GM19455 (cell line): ENCODE results near the gene ANO9.
"Not testable (repeated sequence)": the region's sequence is repeated elsewhere in the genome, so short reads cannot be mapped to it uniquely, and the experiment has no call there.

Experiments
- ATAC-seq: cut with Tn5 transposase; IDR thresholded peaks from one replicate; pipeline ENCODE4 v1.9.1; 2021; ENCODE audit not compliant: unreplicated experiment

Gene ANO9

DNA sequence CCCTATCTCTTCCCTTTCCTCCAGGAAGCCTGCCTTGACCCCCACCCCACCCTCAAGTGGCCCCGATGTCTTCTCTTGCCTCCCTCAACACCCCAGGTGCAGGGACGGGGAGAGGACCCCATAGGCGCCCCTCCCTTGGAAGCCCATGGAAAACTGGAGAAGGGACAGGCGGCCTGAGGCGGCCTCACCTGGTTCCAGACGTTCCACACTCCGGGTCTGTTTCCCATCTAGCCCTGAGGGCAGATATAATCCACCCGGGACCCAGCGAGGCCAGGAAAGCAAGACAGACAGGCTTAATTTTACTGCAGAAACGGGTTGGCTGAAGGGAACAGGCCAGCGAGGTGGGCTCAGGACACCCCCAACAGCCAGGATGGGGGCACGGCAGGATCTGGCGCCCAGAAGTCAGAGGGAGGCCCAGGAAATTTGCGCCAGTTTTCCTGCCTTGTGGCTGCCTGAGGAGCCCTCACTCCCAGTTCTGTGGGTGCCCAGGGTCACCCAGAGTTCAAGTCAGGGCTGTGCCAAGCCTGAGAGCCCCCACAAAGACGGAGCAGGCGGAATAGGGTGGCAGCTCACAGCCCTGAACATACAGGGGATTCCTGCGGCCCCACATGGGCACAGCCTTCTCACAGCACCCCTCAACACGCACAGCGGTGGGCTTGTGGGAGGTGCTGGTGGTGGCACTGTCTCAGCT, 24.0 kb downstream of the ANO9 start:
- no peak for ATAC-seq

- no peak for ATAC-seq
These were observed 24.8 kb downstream of the ANO9 start for GRCh38 chr11:416757-417621.

- no peak for ATAC-seq
These were observed 25.6 kb downstream of the ANO9 start for GRCh38 chr11:416051-416756.

DNA sequence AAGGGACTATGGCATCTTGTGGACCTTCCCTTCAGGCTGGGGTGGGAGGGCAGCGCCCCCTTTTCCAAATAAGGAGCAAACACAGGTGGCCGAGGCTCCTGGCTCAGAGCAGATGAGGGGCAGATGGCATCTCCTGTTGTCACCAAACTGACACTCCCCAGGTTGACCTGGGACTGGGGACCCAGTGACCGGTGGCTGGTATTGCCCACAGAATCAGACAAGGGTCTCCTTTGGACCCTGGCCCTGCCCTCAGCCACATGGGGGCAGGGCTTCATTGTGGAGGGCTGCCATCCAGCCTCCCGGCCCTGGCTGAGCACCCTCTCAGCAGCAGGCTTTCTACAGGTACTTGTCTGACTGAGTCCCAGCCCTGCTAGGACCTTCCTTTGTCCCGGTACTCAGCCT, 26.2 kb downstream of the ANO9 start:
- ATAC-seq, result no peak

DNA sequence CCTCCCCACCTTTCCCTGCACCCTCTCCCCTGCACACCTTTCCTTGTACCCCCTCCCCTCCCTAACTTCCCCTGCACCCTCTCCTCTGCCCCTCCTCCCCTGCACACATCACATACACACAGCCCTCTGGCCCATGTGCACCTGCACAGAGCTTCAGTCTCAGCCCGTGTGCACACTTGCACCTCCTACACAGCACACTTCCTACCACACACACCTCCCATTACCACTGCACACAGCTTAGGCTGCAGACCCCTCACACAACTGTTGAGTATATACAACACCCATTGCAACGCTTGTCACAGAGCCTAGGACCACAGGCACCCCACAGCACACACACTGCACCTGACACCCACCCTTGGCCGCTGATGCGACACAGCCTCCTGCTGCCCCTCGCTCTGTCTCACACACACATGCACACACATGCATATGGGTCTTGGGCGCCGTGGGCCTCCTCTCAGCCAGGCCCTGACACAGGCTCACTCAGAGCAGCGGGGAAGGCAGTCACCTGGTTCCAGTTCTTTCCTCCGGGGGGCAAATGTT, 27.4 kb downstream of the ANO9 start:
- ATAC-seq, result no peak

DNA sequence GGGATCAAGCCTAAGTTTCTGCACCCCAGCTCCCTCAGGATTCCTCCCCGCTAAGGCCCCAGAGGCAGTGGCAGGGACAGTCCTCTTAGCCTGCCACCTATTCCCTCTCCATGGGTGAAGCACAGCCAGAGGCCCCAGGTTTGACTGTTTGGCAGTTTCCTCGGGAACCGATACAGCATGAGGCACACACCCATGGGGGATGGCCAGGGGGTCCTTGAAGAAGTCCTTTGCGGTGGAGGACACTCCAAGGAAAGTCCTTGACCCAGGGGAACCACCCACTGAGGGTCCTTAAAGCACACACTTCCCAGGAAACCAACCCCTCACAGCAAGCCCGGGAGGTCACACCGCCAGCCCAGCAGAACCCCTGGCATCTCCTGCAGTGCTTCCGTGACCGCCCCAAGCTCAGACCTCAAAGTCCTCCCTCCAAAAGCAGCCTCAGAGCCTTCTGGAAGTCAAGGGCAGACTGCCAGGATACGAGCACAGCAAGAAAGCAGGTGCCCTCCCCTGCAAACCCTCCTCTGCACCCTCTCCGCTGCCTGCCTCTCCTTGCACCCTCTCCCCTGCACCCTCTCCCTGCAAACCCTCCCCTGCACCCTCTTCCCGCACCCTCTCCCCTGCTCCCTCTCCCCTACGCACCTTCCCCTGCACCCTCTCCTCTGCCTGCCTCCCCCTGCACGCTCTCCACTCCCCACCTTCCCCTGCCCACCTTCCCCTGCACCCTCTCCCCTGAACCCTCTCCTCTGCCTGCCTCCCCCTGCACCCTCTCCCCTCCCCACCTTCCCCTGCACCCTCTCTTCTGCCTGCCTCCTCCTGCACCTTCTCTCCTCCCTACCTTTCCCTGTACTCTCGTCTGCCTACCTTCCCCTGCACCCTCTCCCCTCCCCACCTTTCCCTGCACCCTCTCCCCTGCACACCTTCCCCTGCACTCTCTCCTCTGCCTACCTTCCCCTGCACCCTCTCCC, 28.4 kb downstream of the ANO9 start:
- ATAC-seq, result no peak

GRCh38 chr11:412641-413119, 29.1 kb downstream of the ANO9 start:
- ATAC-seq, result no peak

GRCh38 chr11:411520-411919, 30.3 kb downstream of the ANO9 start:
- not testable (repeated sequence) for ATAC-seq

- not testable (repeated sequence) for ATAC-seq
These were observed 31.1 kb downstream of the ANO9 start for GRCh38 chr11:410711-411110.

GRCh38 chr11:409600-410483, 32.0 kb downstream of the ANO9 start:
- ATAC-seq, result no peak

GRCh38 chr11:409008-409599, 32.7 kb downstream of the ANO9 start:
- ATAC-seq, result no peak

- ATAC-seq, result no peak
These were observed 33.4 kb downstream of the ANO9 start for GRCh38 chr11:408154-409007.

DNA sequence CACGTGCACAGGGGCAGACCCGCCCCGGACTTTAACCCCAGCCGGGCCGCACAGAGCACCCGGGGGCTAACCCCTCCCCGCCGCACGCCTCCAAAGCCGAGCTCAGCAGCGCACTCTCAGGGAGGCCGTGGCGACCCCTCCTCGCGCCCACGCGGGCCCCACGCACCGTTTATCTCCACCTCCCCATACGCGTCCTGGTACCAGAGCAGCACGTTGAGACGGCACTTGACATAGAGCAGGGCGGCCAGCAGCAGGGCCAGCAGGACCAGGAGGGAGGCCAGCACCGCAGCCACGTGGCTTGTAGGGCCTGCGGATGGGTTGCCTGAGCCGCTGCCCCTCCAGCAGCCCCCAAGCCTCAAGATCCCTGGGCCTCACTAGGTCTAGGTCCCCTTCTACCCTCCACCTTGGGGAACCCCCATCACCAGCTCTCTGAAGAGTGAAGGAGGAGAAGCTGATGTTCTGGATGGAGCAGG, 34.1 kb downstream of the ANO9 start:
- no peak for ATAC-seq

DNA sequence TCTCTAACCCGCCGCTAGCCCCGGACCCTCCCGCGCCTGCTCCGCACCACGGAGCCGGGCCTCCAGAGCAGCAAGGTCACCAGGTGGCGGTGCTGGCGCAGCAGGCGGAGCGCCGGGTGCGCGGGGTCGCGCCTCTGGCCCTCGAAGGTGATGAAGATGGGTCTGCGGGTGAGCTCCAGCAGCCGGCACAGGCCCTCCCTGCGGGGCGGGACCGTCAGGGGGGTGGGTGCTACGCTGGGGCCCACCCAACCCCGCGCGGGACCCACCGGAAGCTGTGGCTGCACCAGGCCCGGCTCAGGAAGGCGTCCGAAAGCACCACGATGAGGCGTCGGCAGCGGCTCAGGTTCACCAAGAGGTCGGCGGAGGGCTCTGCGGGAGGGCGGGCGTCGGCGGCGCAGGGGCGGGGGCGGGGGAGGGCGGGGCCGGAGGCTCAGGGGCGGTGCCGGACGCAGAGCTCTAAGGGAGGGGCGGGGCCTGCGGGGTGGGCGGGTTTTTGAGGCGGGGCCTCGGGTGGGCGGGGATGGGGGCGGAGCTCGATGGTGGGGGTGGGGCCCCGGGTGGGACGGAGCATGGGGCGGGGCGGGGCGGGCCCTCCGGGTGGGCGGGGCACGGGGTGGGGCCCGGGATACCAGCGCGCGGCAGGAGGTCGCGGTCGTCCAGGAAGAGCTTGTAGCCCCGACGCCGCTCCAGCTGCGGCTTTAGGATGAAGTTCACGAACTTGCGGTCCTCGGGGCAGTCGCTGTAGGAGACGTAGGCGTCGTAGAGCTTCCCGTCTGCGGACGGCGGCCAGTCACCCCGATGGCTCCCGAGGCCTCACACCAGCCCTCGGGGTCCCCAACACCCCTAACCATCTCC, 34.8 kb downstream of the ANO9 start:
- peak; percentile 67 for ATAC-seq

DNA sequence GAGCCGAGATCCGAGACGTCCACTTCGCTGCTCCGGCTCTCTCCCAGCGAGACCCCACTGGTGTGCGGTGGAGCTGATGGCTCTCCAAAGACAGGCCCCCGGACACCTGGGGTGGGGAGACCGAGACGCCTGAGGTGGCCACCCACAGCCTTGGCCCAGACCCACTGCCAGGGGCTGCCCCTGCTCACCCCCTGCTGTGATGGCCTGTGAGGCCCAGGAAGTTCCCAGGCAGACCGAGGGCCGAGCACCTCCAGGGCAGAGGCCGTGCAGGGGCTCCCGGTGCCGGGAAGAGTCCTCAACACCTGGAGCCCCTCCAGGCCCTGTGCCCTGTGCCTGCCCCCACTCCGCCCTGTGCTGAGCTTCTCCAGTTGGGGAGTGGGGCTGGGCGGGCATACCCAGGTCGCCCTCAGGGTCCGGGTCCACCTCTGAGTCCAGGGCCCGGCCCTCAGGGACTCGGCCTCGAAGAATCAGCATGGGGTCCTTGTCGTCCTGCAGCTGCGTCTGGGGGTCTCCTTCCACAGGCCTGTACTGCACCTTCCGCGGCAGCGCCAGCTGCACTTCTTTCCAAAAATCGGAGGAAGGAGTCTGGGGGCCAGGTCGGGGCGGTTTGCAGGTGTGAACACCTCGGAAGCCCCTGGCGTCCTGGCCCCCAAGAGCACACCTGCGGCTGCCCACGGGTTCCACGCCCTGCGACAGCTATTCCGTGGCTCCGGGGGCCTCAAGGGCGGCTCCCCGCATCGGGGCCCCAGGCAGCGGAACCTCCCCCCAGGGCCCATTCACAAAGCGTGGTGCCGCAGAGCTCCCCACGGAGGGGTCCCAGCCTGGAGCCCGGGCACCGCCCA, 35.6 kb downstream of the ANO9 start:
- no peak for ATAC-seq
